OCI-LY1 (cell line): ENCODE measurements around the gene GOLGA8B.

ENCODE experiments used
- EZH2 ChIP-seq: fragments of 200-600 bp; sonication (generic), shearing (Covaris generic); IDR thresholded peaks from 2 replicates; pipeline ENCODE4 v1.8.0; 2017; ENCODE audit warnings: borderline replicate concordance, mixed run types, mild to moderate bottlenecking, antibody characterized with exemption, low read length, moderate library complexity, mixed read lengths
- TF ChIP-seq, protein P1 (sequence below): fragments of 200-600 bp; sonication (generic), shearing (Covaris generic); IDR thresholded peaks from 2 replicates; pipeline ENCODE4 v1.5.1; 2017; ENCODE audit warnings: mild to moderate bottlenecking, antibody characterized with exemption, low read length, moderate library complexity, mixed read lengths

- TF ChIP-seq, protein P1, sequence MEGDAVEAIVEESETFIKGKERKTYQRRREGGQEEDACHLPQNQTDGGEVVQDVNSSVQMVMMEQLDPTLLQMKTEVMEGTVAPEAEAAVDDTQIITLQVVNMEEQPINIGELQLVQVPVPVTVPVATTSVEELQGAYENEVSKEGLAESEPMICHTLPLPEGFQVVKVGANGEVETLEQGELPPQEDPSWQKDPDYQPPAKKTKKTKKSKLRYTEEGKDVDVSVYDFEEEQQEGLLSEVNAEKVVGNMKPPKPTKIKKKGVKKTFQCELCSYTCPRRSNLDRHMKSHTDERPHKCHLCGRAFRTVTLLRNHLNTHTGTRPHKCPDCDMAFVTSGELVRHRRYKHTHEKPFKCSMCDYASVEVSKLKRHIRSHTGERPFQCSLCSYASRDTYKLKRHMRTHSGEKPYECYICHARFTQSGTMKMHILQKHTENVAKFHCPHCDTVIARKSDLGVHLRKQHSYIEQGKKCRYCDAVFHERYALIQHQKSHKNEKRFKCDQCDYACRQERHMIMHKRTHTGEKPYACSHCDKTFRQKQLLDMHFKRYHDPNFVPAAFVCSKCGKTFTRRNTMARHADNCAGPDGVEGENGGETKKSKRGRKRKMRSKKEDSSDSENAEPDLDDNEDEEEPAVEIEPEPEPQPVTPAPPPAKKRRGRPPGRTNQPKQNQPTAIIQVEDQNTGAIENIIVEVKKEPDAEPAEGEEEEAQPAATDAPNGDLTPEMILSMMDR: no peak
- no peak for TF ChIP-seq EZH2
These were observed 25.1 kb upstream of the GOLGA8B start for GRCh38 chr15:34608517-34608916.
